ENCODE results near the gene CORIN. TPM values are rescaled to one million over a fixed set of nuclear protein-coding genes. Genes with fewer than 3 reads are reported as not detected.

Gene CORIN
- total and polyA plus RNA-seq, 2 donors (not counting 3 experiments of a cell fraction or from before 2014, with no cell fraction given), result 0.07 to 0.40 TPM

- TF ChIP-seq FOS (IDR thresholded peaks at IDR 0.05; ENCODE audit: borderline replicate concordance, insufficient read depth, low read length) (no peak), POLR2A (IDR thresholded peaks at IDR 0.05; ENCODE audit: low read depth, low read length) (no peak), POLR2AphosphoS5 (IDR thresholded peaks at IDR 0.05; ENCODE audit: insufficient read depth, low read depth, low read length) (no peak)
- Histone ChIP-seq H3K4me1 (ENCODE audit: control insufficient read depth, extremely low read depth, insufficient read depth, low read length) (no peaks in the 10 kb centered on the region), H3K9me1 (replicated peaks; ENCODE audit: control insufficient read depth, extremely low read depth, insufficient read depth, low read length) (no peaks in the 10 kb centered on the region), H3K4me3 (replicated peaks in 1 of 3; ENCODE audit: insufficient read depth in 1 of 3, low read depth in 1 of 3, low read length in 3 of 3) (no peak overlapping the region), H3K27me3 (ENCODE audit: control insufficient read depth in 2 of 2, insufficient read depth in 2 of 2, low read length in 2 of 2) (peaks cover 7 to 8% of the 10 kb centered on the region in 2 experiments), H3K27ac (ENCODE audit: insufficient read depth, low read depth, low read length) (no peak overlapping the region), H3K79me2 (ENCODE audit: control insufficient read depth, insufficient read depth, low read length) (no peaks in the 10 kb centered on the region), H3K9ac (replicated peaks; ENCODE audit: extremely low read depth, insufficient read depth, low read length) (no peak overlapping the region), H4K20me1 (replicated peaks; ENCODE audit: control insufficient read depth, extremely low read depth, insufficient read depth, low read length) (no peaks in the 10 kb centered on the region), H2AFZ (ENCODE audit: low read depth, low read length) (no peak overlapping the region), H3K9me3 (replicated peaks; ENCODE audit: control insufficient read depth, insufficient read depth, low read length) (no peaks in the 10 kb centered on the region), H3K4me2 (ENCODE audit: insufficient read depth, low read length) (no peak overlapping the region), H3K36me3 (ENCODE audit: control insufficient read depth in 2 of 2, extremely low read depth in 1 of 2, insufficient read depth in 2 of 2, low read length in 2 of 2) (no peaks in the 10 kb centered on the region)
- intact Hi-C loops (cut with micrococcal nuclease) (no loop called here), dilution Hi-C loops (cut with MboI; ENCODE audit: extremely low pct_ligation_motif_present, low sequenced_read_pairs) (no loop called here)
- ChIA-PET CTCF (interaction anchor here (1.3 kb wide), 1 partner anchor 14 kb away, joined by 3 read pairs; no protein-coding TSS in a partner anchor), POLR2A (no interaction called here)
- no TSS peak for BruUV-seq (replicated peaks)
- no peak for DNase-seq (ENCODE audit: low read depth, low spot score)
- FAIRE-seq, result no peak
These were observed 163.7 kb downstream of the CORIN start for GRCh38 chr4:47674144-47674543.

- Histone ChIP-seq H3K9me1 (replicated peaks; ENCODE audit: control insufficient read depth, extremely low read depth, insufficient read depth, low read length) (no peaks in the 10 kb centered on the region), H2AFZ (ENCODE audit: low read depth, low read length) (no peak overlapping the region), H3K27me3 (ENCODE audit: control insufficient read depth in 2 of 2, insufficient read depth in 2 of 2, low read length in 2 of 2) (peaks cover 7 to 10% of the 10 kb centered on the region in 2 experiments), H3K9me3 (replicated peaks; ENCODE audit: control insufficient read depth, insufficient read depth, low read length) (no peaks in the 10 kb centered on the region), H3K4me3 (replicated peaks in 1 of 3; ENCODE audit: insufficient read depth in 1 of 3, low read depth in 1 of 3, low read length in 3 of 3) (no peak overlapping the region), H3K9ac (replicated peaks; ENCODE audit: extremely low read depth, insufficient read depth, low read length) (no peak overlapping the region), H3K4me1 (ENCODE audit: control insufficient read depth, extremely low read depth, insufficient read depth, low read length) (no peaks in the 10 kb centered on the region), H3K36me3 (ENCODE audit: control insufficient read depth in 2 of 2, extremely low read depth in 1 of 2, insufficient read depth in 2 of 2, low read length in 2 of 2) (no peaks in the 10 kb centered on the region), H3K4me2 (ENCODE audit: insufficient read depth, low read length) (no peak overlapping the region), H3K79me2 (ENCODE audit: control insufficient read depth, insufficient read depth, low read length) (no peaks in the 10 kb centered on the region), H4K20me1 (replicated peaks; ENCODE audit: control insufficient read depth, extremely low read depth, insufficient read depth, low read length) (no peaks in the 10 kb centered on the region), H3K27ac (ENCODE audit: insufficient read depth, low read depth, low read length) (no peak overlapping the region)
- TF ChIP-seq FOS (IDR thresholded peaks at IDR 0.05; ENCODE audit: borderline replicate concordance, insufficient read depth, low read length) (no peak), MAX (IDR thresholded peaks at IDR 0.05; ENCODE audit: insufficient read depth, insufficient read length) (no peak), MYC (IDR thresholded peaks at IDR 0.05; ENCODE audit: low read depth, low read length) (no peak), POLR2AphosphoS5 (IDR thresholded peaks at IDR 0.05; ENCODE audit: insufficient read depth, low read depth, low read length) (no peak), POLR2A (IDR thresholded peaks at IDR 0.05; ENCODE audit: low read depth, low read length) (no peak), JUN (IDR thresholded peaks at IDR 0.05; ENCODE audit: borderline replicate concordance, insufficient read depth, insufficient read length, low read depth) (no peak), EZH2 (IDR thresholded peaks at IDR 0.05; ENCODE audit: borderline replicate concordance, low read depth, low read length, severe bottlenecking) (no peak), GATA2 (IDR thresholded peaks at IDR 0.05; ENCODE audit: insufficient read depth, insufficient read length, low read depth, low read length) (no peak), CTCF (IDR thresholded peaks at IDR 0.05; ENCODE audit: extremely low read depth in 1 of 2, insufficient read depth in 1 of 2, low read depth in 1 of 2, low read length in 2 of 2) (no peak)
- intact Hi-C loops (cut with micrococcal nuclease), result no loop called here
- no peak for DNase-seq (ENCODE audit: low read depth, low spot score)
- no TSS peak for BruUV-seq (replicated peaks)
- dilution Hi-C loops (cut with MboI; ENCODE audit: extremely low pct_ligation_motif_present, low sequenced_read_pairs), result no loop called here
- FAIRE-seq, result no peak
- CTCF ChIA-PET, result interaction anchor here (1.3 kb wide), 1 partner anchor 15 kb away, joined by 3 read pairs; no protein-coding TSS in a partner anchor
- POLR2A ChIA-PET, result no interaction called here
These were observed 165.2 kb downstream of the CORIN start for GRCh38 chr4:47672696-47673095.
